NCI-H1694 treated with DMSO at 0.1 percent for 48 hours (cell line): ENCODE measurements around the gene PTPN23.
"Not testable (repeated sequence)": the region's sequence is repeated elsewhere in the genome, so short reads cannot be mapped to it uniquely, and the experiment has no call there.

Experiments used
- DNase-seq: peaks from one replicate; lab custom pipeline; 2025; lab: John Stamatoyannopoulos, UW

Gene PTPN23

DNA sequence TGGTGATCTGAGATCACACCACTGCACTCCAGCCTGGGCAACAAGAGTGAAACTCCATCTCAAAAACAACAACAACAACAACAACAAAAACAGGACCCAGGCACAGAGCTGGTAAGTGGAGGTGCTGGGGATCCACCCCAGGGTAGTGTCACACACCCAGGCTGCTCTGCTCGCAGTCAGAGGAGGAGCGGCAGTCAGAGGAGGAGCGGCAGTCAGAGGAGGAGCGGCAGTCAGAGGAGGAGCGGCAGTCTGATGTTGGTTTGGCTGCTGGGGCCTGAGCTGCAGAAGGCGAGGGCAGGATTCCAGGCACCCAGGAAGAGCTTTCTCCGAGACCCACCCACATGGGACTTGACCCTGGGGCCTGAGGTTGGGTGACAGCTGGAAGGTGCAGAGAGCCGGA, 10.8 kb upstream of the PTPN23 start:
- DNase-seq: not testable (repeated sequence)

DNA sequence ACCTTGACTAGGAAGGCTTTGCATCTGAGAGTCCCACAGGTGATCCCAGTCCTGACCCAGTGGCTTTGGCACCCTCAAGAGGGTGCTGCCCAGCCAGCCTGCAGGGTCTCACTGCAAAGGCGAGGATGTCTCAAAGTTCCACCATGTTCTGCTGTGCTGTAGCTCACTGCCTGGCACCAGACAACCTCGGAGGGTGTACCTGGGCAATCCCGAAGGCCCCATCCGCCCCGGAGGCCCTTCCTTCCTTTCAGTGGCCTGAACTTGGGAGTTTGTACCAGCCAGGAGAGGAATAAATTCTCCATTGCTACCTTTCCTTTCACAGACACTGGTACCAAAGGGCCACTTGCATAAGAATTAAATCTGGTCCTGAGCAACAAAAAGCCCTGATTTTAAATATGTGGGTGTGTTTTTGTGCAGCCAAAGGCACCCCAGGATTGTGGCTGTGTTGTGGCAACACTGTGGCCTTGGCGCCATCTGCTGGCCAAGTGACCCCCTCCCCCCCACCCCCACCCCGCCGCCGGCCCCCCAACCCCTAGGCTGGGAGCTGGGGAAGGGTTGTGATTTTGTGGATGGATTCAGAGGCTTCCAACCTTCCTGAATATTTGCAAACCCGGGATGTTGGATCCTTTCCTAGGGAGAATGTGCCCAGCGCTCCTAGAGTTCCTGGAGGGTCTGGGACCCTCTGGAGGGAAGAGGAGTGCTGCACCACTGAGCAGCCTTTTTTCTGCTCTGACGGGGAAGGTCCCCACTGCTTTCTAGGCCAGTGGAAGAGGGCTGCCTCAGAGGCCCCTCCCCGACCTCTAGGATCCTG, 9.7 kb upstream of the PTPN23 start:
- no peak for DNase-seq

DNA sequence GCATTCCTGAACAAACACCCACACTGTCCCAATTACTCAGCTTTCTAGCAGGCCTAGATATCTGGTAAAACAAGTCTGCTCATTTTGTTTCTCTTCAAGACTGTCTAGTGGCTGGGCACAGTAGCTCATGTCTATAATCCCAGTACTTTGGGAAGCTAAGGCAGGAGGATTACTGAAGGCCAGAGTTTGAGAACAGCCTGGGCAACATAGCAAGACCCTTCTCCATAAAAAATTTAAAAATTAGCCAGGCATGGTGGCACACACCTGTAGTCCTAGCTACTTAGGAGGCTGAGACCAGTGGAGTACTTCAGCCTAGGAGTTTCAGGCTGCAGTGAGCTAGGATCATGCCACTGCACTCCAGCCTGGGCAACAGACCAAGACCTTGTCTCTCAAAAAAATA, 6.2 kb upstream of the PTPN23 start:
- DNase-seq: no peak

DNA sequence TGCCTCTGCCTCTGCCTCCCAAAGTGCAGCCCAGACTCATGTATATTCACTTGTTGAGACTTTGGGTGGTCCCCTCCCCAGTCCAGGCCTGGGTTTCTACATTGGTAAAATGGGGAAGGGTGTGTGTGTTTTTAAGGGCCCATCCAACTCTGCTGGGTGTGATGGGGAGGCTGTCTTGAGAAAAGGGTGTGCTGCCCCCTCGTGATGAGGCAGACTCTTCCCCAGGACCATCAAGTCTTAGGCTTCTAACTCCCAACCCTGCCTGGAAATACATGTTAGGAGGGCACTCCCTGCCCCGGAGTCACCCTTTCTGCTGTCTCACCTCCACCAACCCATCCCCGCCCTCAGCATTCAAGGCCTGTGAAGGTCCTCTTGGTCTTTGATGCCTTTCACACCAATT, 4.4 kb upstream of the PTPN23 start:
- no peak for DNase-seq

DNA sequence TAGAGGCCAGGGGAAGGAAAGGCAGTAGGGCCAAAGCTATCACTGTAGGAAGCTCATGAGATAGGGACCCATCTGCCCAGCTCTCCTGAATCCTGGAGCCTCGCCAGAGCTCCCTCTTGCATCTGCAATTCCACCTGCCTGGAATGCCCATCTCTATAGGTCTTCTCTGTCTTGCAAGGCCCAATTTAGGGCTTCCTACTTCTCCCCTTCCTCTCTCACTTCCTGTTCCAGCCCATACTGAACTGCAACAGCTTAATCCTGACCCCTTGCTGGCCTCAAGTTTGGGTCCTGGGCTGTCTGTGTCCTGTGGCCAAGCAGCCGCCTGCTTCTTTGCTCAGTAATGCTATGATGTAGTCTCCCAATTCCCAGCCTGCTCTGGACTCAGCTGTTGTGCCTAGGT, 3.6 kb upstream of the PTPN23 start:
- no peak for DNase-seq

DNA sequence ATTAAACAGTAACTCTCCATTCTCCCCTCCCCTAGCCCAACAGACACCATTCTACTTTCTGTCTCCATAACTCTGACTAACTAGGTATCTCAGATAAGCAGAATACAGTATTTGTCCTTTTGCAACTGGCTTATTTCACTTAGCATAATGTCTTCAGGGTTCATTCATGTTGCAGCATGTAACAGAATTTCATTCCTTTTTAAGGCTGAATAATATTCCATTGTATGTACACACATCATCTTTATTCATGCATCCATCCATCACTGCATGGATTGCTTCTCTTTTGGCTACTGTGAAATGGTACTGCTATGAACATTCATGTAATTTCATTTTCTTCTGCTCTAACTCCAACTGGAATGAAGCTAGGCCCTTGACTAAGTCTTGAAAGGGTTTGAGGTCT, 2.0 kb upstream of the PTPN23 start:
- no peak for DNase-seq

DNA sequence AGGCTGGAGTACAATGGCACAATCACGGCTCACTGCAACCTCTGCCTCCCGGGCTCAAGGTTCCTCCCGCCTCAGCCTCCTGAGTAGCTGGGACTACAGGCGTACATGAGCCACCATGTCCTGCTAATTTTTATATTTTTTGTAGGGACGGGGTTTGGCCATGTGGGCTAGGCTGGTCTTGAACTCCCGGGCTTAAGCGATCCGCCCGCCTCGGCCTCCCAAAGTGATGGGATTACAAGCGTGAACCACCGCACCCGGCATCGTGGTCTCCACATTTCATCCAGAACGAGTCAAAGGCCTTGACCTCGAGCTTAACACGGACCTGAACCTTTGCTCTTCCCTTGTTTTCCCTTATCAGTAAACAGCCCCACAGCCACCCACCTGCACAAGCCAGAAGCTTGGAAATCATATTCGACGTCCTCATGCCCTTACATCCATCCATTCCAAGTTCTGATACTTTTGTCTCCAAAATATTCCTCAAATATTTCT, 1.4 kb upstream of the PTPN23 start:
- no peak for DNase-seq

DNA sequence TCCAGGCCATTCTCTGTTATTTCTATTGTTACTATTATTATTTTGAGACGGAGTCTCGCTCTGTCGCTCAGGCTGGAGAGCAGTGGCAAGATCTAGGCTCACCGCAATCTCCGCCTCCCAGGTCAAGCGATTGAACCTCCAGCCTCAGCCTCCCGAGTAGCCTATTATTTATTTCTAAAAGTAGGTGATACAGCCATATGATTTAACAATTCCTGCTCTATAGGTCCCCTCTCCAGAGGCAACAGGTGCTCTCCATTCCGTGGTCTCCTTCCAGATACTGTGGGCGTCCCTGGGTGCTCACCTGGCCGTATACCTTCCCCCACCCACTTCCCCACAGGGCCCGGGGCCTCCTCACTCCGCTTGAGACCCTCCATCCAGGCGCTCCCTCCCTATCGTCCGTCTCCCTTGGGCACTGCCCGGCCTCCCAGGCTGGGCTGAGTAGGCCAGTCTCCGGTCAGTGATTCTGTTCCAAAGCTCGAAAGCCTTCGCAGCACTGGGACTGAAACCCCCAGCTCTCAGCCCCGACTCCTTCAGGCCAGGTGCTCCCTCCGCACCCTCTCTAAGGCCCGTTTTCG, 708 bp upstream of the PTPN23 start:
- no peak for DNase-seq

DNA sequence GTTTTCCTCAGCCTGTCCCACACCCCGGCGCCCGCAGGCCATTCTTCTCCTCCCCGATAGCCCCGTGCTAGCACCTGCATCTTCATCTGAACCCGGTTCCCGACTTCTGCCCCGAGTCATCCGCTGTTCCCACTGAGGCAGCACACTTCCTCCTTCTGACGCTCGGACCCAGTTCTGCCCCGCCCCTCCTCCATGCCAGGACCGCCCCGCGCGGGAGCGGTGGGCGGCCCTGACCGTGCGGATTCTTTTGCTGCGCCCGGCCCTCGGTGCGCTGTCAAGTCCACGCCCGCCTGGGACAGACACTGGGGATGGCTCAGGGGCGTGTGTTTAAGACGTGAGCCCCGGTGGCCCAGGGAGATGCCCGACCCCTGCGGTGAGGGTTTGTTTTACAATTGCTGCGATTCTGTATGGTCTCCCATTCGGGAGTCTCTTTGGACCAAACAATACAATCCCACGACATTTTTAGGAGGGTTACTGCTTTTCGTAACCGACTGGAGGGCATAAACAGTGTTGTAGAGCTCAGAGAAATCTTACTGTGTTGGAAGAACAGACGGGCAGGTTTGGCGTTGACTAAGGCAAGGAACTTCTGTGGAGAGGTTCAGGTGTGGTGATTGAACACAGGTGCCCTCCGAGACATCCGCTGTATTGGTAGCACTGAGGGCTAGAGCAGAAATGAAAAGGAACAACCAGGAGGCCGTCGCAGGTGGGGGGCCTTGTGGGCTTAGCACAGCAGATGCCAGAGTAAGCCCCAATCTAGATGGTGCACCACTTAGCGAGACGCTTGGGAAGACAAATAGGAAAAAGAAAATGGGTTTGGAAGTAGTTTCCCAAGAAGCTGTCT, 716 bp downstream of the PTPN23 start:
- peak; percentile 32 for DNase-seq

DNA sequence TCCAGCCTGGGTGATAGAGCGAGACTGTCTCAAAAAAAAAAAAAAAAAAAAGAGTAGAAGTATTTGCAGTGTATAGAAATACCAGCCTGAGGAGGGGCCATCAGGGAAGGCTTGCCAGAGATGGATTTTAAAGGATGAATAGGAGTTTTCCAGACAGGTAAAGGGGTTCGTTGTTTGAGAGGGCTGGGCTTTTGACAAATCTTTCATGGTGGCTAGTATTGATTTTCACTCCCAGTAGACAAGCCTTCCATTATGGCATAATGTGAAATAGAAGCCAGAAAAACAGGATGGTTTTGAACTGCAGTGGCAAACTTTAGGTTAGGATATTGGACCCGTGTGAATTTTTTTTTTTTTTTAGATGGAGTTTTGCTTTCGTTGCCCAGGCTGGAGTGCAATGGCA, 3.6 kb downstream of the PTPN23 start:
- no peak for DNase-seq

DNA sequence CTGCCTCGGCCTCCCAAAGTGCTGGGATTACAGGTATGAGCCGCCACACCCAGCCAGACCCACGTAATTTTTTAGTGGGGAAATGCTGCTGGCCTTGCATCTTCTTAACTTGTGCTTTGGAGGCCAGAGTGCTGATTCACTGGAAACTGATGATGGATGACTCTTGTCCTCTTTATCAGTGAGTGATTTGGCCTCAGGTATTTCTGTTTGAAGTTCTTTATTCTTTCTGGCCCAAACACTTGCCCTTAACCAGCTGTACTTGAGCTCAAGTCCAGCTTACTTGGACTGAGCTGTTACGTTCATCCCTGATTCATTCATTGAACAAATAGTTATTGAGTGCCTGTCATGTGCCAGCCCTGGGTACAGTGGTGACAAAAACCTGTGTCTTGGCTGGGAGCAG, 4.2 kb downstream of the PTPN23 start:
- DNase-seq: no peak

DNA sequence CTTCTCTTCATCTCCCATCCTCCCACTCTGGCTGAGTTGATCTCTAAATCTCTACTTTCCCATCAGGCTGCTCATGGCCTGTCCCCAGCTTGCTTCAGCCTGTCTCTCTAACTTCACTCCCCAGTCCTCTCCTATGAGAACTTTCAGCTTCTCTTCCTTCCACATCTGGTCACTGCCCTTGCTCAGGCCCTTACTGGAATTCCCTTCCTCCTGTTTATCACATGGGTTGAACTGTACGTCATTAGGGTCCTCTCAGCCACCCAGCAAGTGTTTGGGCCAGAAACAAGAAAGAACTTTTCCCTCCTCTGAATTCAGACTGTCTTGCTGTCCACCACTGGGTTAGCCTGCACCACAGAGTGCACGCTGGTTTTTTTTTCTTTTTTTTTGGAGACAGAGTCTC, 5.0 kb downstream of the PTPN23 start:
- DNase-seq: no peak

DNA sequence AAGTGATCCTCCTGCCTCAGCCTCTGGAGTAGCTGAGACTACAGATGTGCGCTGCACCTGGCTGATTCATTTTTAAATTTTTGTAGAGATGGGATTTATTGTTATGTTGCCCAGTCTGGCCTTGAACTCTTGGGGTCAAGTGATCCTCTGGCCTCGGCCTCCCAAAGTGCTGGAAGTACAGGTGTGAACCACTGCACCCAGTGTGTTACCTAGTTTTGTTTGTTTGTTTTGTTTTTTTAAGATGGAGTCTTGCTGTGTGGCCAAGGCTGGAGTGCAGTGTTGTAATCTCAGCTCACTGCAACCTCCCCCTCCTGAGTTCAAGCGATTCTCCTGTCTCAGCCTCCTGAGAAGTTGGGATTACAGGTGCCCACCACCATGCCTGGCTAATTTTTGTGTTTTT, 12.1 kb downstream of the PTPN23 start:
- DNase-seq: no peak

DNA sequence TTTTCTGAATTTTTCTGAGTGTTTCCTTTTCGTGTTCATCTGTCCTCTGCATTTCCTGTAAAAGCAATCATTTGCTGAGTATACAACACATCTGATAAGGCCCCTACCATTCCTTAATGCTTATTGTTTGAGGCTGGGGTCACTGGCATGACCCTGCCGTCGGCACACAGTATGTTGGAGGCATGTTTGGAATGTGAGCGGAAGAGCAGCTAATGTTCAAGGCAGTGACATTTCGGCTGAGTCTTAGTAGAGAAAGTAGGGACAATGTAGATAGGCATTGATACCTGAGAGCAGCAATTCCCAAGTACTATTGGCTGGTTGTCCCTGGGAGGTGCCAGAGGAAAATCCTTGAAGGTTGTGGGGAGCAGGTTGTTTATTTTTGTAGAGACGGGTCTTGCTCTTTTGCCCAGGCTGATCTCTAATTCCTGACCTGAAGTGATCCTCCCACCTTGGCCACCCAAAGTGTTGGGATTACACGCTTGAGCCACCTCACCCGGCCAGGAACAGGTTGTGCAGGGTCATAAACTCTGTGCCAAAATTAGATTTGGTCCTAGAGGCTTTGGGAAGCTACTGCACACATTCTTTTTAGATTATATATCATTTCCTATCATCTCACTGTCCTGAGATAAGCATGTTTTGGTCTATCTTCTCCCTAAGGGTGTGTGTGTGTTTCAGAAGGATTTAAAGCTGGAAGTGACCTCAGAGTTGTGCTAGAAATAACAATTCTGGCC, 13.5 kb downstream of the PTPN23 start:
- no peak for DNase-seq

DNA sequence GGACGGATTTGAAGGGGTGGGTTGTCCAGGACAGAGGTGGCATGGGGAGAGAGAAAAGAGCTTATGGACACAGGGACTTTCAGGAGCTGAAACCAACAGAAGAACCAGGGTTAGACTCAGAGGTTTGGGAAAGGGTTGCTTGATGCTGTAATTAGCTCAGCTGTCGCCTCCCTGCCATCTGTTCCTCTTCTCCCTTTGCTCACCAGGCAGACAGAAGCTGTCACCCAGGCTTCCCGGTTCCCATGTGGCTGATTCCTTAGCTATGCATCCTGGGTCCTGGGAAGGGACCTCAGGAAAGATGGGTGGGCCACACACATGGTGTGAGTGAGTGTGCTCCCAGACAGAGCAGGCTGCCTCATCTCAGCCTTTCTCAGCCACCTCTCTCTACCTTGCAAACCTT, 14.1 kb downstream of the PTPN23 start:
- peak; percentile 41 for DNase-seq

DNA sequence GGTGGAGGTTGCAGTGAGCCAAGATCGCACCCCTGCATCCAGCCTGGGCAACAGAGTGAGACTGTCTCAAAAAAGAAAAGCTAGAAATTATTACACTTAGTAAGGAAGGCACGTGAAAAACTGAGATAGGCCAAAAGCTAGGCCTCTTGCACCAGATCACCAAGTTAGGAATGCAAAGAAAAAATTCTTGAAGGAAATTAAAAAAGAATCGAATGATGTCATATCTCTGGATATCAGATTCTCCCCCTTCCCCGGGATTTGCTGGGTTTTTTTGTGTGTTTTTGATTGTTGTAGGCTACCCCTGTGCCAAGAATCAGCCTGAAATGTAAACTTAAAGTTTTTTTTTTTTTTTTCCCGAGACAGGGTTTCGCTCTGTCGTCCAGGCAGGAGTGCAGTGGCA, 17.4 kb downstream of the PTPN23 start:
- DNase-seq: no peak

DNA sequence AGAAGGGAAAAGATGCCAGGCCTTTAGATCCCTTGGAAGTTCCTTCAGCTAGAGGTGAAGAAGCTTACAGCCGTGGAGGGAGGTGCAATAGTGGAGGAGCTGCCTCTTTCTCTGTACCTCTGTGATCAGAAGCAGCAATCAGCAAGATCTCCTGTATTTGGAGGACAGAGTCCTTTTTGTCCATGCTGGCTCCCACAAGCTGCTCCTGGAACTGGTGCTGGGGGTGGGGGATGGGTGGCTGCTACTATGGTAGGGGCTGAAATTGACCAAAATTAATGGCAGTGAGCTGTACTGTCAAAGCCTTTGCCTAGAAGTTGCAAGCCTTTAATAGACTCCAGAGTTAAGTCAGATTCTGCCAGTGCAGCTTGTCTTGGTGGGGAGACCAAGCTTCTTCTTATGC, 18.2 kb downstream of the PTPN23 start:
- DNase-seq: no peak

DNA sequence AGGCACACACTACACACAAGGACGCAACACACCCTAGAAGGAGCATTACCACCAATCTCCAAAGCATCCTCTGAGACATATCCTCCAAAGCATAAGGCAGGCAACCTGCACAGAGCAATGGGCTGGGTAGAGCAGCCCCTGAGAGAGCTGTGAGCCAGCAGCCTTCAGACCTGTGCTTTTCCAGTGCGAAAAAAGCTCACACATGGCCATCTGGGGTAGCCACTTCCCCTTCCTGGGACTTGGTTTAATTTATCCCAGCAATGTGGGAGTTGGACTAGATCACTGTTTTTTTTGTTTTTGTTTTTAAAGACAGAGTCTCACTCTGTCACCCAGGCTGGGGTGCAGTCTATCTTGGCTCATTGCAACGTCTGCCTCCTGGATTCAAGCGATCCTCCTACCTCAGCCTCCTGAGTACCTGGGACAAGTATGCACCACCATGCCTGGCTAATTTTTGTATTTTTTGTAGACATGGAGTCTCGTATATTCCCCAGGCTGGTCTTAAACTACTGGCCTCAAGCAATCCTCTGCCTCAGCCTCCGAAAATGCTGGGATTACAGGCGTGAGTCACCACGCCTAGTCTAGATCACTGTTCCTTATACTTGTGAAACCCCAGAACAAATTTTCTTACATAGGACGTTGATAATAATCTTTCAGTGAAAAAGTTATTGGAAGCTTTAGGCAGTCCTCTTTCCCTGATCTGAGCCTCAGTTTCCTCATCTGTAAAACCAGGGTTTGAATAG, 18.9 kb downstream of the PTPN23 start:
- DNase-seq: no peak

DNA sequence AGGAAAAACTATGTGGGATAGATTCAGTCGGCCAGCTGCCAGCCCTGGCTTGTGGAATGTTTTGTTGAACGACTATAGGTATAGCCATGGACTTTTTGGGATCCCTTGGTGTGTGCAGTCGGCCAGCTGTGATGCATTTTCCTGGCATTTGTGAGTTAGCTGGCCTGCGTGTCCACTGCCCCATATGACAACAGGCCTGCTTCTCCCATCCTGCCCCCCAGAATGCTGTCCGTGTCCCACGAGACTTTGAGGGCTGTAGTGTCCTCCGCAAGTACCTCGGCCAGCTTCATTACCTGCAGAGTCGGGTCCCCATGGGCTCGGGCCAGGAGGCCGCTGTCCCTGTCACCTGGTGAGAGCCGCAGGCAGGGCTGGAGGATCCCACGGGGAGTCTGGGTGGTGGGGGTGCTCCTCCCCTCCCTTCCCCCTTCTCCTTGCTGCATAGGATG, 23.6 kb downstream of the PTPN23 start:
- no peak for DNase-seq

DNA sequence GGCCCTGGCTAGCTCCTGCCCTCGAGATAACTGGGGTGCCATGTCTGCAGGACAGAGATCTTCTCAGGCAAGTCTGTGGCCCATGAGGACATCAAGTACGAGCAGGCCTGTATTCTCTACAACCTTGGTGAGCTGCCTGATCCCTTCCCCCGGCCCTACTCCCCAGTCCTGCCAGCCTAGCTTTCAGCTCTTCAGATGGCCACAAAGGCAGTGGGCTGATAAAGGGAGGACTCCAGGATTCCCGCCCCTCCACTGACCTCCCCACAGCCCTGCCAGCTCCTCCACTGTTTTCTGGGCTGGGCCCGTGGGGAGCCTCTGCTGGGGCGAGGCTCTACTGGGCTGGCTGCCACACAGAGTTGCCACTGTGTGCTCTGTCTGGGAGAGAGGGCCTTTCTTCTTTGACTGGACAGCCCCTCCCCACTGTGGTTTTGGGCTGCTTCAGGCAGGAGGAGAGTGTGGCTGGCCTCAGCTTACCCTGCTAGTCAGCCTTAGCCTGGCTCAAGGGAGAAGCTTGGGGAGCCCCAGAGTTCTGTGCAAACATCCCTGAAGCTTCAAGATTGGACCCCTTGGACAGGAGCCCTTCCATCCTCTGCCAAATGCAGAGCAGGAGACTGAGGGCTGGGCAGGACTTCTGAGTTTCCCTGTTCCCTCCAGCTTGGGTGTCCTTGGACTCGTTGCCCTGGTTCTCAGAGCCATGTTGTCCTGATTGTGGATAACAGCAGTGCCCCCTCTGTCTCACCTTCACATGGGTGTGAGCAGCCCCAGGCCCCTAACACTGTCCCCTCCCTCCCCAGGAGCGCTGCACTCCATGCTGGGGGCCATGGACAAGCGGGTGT, 24.4 kb downstream of the PTPN23 start:
- no peak for DNase-seq
